ENCODE results near the gene APBB1IP. TPM values are rescaled to one million over a fixed set of nuclear protein-coding genes. Genes with fewer than 3 reads are reported as not detected.

The APBB1IP gene
- total RNA-seq, 1 experiment from 2014 or later: not detected

- no peak overlapping the region for H2AK5ac ChIP-seq (ENCODE audit: insufficient read length, low read length)
- no peak overlapping the region for H3T11ph ChIP-seq (ENCODE audit: low read length)
- WGBS (ENCODE audit: extremely low coverage, insufficient read length, low lambda C conversion rate): no CpG with 5 or more reads among the region's 6 CpGs
- no peak for DNase-seq
- no peak overlapping the region for H3K18ac ChIP-seq (ENCODE audit: insufficient read length, low read depth, low read length)
- no peak overlapping the region for H2BK5ac ChIP-seq (ENCODE audit: insufficient read length, low read length)
- H3K4ac ChIP-seq (ENCODE audit: low read depth, low read length): no peak overlapping the region
- Mint-ChIP-seq H3K27ac (no peak overlapping the region; a peak in 1 of 7 replicates), H3K36me3 (ENCODE audit: insufficient read depth in 1 of 3, low read depth in 3 of 3) (peaks cover 0 to 7% (median 0%) of the 10 kb centered on the region in 3 experiments; a peak in 3 of 7 replicates), H3K27me3 (ENCODE audit: low read depth) (no peaks in the 10 kb centered on the region), H3K9me3 (peaks cover 5 to 8% of the 10 kb centered on the region in 2 experiments; a peak in 4 of 5 replicates), H3K4me3 (no peak overlapping the region), H3K4me1 (peaks cover 1 to 13% of the 10 kb centered on the region in 2 experiments)
- H3K23me2 ChIP-seq (ENCODE audit: insufficient read length, low read depth, low read length, poor library complexity, severe bottlenecking): no peaks in the 10 kb centered on the region
- no peak overlapping the region for H3K4me2 ChIP-seq (ENCODE audit: insufficient read depth, insufficient read length, low read length)
- no peak overlapping the region for H3K56ac ChIP-seq (ENCODE audit: insufficient read length, low read depth, low read length)
- H4K5ac ChIP-seq (ENCODE audit: insufficient read length, low read depth, low read length): no peak overlapping the region
- H4K20me1 ChIP-seq (ENCODE audit: control insufficient read depth, insufficient read depth, insufficient read length): no peaks in the 10 kb centered on the region
- H2BK12ac ChIP-seq (ENCODE audit: insufficient read length, low read depth, low read length): no peak overlapping the region
- H4K8ac ChIP-seq (replicated peaks; ENCODE audit: insufficient read length, low read depth, low read length): no peak overlapping the region
- no peaks in the 10 kb centered on the region for H3K27me3 ChIP-seq (ENCODE audit: insufficient read depth, low read length)
- no peak overlapping the region for H2BK120ac ChIP-seq (ENCODE audit: low read depth, low read length, poor library complexity, severe bottlenecking)
- no peaks in the 10 kb centered on the region for H3K4me1 ChIP-seq (ENCODE audit: insufficient read depth, low read length)
- no peak overlapping the region for H2BK20ac ChIP-seq (ENCODE audit: low read depth, low read length, poor library complexity, severe bottlenecking)
- no peak for TF ChIP-seq CTCF (conservative IDR thresholded peaks at IDR 0.05)
- H3K79me1 ChIP-seq (ENCODE audit: insufficient read depth, low read depth, low read length, poor library complexity, severe bottlenecking): no peaks in the 10 kb centered on the region
- no peak overlapping the region for H4K91ac ChIP-seq (ENCODE audit: insufficient read length, low read depth, low read length)
- no peak overlapping the region for H2BK15ac ChIP-seq (ENCODE audit: low read depth, low read length)
- H3K27ac ChIP-seq (ENCODE audit: insufficient read length, low read depth, low read length): no peak overlapping the region
- no peaks in the 10 kb centered on the region for H3K79me2 ChIP-seq (ENCODE audit: insufficient read depth, low read length)
- no peak overlapping the region for H3K9ac ChIP-seq (ENCODE audit: extremely low read depth, insufficient read length, low read length)
- H3K9me3 ChIP-seq (ENCODE audit: control insufficient read depth, low read depth, low read length): no peaks in the 10 kb centered on the region
- H3K23ac ChIP-seq (ENCODE audit: insufficient read length, low read depth, low read length): no peak overlapping the region
- H2AFZ ChIP-seq (ENCODE audit: low read length): no peak overlapping the region
- H3K14ac ChIP-seq (ENCODE audit: insufficient read depth, low read length): no peak overlapping the region
These were observed 86.2 kb downstream of the APBB1IP start for GRCh38 chr10:26524161-26524896.

Measured in H9 (cell line).